HL-60/S4 (cell line): ENCODE data around the gene ABLIM2.

Experiments used
- in situ Hi-C: fragments of 300-500 bp; cut with MboI; formaldehyde crosslinking; loops from 2 replicates; pipeline ENCODE4 v1.14.3; 2022; ENCODE audit warnings: low sequenced_read_pairs

The ABLIM2 gene

DNA sequence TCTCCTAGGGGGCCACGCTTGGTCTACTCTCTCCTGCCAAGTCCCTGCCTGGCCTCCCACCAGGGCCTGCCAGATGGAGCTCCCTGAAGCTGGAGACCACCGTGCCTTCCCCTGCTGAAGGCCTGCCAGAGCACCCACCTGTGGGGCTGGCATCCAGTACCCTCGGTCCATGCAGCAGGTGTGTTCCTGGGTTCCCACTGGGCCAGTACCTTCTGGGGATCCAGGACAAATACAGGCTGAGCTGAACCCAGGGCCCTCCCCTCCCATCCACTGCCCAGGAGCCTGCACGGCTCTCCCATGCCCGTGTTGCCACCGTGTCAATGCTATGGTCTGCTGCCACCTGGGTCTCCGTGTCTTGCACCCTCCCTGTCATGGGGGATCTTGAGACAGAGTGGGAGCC, 68.8 kb downstream of the ABLIM2 start:
- in situ Hi-C loops = no loop called here

DNA sequence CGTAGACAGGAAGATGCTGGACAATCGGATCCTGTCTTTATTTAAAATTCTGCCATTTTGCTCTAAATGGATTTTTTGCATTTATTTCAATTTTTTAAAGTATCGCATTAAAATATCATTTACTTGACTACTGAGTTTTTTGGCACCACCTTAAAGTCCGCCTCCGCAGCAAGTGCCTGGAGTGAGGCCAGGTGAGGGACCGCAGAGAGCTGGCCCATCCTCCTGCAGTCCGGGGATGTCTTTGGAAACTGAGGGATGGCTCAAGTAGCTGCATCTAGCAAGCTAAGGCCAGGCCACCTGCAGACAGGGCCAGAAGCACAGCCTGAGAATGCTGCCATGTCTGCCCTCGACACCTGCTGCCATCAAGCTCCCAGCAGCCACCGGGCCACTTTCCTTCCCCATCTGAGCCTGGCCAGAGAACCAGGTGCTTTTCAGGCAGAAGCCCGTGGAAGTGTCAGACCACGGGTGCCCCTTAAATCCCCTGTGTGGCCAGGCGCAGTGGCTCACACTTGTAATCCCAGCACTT, 69.6 kb downstream of the ABLIM2 start:
- in situ Hi-C loops = no loop called here

DNA sequence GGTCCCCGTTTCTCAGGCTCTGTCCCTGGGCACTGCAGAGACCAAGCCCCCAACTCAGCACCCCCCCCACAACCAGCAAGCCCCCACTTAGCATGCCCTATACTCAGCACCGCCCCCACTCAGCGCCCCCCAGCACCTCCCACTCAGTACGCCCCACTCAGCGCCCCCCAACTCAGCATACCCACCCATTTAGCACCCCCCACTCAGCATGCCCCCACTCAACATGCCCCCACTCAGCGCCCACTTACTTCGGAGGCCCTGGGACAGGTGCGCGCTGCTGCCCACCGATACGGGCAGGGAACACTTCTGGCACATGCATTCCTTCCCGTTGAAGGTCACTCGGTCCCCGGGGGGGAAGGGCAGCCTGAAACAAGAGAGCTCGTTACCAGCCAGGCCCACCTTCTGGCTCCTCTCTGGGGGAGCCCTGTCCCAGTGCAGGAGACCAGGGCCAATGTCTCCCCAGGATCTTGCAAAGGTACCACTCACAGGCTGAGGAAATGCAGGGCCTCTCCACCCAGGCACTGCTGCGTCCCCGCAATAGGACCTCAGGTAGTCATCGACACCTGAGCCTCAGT, 70.6 kb downstream of the ABLIM2 start:
- in situ Hi-C loops = no loop called here

DNA sequence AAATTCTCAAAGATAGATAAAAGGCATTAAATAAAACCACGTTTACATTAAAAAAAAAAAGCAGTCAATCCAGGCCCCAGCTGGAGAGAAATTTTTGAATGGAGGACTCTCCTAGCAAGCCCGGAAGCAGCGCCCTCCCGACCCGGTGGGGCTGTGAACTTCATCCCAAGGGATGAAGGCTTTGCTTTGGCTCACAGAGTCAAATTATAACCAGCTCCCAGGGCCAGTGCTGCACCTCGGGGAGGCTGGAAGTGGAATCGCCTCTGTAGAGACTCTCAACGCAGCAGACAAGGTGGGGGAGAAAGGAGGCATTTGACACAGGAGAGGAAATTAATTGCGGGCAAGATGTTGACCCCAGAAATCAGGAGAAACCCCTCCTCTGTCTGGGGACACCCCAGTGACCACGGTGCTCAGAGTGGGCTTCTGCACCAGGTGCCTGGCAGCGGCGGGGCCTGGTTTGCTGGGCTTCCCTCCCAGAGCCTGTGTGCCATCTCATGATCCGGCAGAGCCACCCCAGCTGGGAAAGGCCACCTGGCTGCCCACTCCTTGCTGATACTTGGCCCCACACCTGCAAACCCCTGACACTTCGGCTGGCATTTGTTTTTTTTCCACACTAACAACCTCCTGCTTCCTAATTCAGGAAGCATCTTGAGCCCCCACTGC, 71.7 kb downstream of the ABLIM2 start:
- in situ Hi-C loops = no loop called here

DNA sequence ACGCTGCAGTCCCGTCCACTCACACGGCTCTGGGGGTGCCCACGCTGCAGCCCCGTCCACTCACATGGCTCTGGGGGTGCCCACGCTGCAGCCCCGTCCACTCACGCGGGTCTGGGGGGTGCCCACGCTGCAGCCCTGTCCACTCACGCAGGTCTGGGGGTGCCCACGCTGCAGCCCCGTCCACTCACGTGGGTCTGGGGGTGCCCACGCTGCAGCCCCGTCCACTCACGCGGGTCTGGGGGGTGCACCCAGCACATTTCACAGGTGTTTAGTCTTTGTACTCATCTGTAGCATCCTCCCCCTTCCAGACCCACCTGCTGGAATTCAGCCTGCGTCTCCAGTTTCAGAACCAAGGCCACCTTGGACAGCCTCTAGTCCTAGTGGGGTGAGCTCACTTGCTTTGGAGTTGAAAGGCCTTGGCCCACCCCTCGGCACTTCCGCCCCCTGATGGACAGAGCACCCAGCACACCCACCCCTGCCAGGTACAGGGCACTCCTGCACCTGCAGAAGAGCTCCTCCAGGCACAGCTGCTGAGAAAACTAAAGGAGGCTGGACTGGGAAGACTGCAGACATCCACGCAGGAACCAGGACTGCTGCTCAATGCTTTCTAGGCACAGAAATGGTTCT, 73.0 kb downstream of the ABLIM2 start:
- in situ Hi-C loops = no loop called here

DNA sequence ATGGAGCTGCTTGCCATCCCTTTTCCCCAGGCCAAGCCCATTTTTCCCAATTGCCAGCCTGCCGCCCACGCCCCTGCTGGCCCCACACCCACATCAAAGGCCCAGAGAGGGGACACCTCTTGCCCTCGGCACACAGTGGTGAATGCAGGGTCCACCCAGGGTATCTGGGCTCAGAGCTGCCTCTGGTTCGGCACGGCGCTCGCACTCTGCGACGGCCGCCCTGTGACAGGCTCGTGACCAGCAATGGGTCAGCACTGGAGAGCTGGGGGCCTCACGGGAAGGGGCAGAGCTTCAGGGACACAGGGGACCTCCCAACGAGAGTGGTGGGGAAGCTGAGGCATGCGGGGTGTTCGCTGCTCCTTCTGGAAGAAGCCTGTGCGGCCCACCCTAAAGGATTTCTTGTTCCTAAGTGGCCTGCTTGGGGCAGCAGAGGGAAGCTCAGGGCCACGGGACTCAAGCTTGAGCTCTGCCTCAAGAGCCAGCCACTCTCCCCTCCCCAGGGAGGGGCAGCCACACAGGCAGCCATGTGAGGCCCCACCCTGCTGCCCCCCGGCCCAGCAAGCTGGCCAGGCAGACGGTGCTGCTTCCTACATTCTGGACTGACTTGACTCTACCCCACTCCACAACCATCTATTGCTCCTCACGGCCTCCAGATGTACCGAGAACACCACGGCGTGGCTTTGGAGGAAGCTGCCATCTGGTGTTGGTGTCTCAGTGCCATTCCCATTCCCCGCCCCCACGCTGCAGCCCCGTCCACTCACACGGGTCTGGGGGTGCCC, 73.7 kb downstream of the ABLIM2 start:
- in situ Hi-C loops = no loop called here

DNA sequence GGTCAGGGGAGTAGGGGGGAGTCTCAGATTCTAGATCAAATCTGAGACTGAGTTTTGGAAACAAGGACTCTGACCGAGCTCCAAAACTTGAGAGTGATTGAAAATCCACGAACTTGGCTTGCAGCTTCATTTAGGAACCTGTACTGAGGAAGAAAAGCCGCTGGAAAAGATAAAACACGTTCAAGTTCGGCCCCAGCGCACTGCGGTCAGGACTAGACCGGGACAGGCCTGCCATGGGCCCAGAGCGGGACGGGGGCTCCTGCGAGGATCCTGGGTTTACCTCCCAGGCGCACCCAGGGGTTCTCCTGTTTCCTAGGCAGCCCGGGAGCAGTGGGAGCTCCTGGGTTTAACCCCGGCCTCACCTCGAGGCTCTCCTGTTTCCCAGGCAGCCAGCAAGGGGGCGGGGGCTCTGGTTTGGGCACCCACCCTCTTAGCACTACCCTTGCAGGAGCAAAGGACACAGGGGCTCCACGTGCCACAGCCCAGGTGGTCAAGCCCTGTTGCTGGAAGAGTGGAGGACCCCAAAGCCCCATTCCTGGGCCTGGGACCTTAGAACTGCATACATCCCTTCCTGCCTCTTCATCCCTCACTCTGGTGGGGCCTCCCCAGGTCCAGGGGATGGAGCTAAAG, 74.5 kb downstream of the ABLIM2 start:
- in situ Hi-C loops = no loop called here

DNA sequence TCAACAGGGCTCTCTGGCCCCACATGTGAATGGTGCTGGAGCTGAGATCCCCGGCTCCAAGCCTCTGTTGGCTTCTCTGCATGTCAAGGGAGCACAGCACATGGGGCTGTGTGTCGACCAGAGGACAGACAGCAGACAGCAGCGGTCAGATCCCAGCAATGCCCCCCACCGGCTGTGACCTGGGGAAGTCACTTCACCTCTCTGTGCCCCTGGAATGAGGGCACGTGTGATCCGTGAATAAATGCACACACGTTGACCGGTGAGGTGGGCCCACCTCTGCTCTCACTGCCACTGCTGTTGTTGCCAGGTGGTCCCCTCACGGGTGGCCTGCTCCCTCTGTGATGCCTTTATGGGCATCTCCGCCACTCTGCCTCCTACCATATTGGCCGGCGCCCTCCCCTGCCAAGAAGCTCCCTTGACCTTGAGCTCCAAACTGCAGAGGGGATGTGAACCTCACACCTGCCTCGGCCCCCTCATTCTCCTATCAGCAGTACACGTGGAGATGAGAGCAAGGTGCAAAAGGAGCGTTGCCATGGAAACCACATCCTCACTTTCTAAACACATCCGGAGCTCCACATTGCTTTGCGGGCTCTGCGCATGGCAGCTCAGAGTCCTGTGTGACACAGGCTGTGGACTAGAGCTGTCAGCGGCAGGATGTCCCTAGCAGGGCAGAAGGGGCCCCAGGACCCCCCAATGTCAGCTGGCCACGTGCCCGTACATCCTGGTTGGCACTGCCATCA, 75.4 kb downstream of the ABLIM2 start:
- in situ Hi-C loops = no loop called here

DNA sequence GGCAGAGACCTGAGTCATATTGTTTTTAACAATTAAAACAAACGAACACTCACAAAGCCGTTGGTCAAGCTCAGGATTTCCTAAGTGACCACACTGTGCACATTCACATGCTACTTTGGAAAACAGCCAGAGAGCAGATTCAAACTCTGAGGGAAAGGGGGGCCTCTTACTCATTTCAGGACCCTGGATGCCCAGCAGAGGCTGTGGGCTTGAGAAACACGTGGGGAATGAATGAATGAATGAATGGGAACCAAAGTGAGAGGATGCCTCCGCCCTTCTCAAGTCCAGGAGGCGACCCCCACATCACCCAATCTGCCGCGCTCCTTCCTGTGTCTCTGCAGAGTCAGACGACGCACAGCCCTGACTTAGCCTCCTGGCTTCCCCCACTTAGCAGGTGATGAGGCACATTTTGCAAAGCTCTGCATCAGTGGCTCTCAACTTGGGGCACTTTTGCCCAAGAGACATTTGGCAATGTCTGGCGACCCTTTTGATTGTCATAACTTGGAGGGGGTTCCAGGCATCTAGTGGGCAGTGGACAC, 76.0 kb downstream of the ABLIM2 start:
- in situ Hi-C loops = no loop called here

DNA sequence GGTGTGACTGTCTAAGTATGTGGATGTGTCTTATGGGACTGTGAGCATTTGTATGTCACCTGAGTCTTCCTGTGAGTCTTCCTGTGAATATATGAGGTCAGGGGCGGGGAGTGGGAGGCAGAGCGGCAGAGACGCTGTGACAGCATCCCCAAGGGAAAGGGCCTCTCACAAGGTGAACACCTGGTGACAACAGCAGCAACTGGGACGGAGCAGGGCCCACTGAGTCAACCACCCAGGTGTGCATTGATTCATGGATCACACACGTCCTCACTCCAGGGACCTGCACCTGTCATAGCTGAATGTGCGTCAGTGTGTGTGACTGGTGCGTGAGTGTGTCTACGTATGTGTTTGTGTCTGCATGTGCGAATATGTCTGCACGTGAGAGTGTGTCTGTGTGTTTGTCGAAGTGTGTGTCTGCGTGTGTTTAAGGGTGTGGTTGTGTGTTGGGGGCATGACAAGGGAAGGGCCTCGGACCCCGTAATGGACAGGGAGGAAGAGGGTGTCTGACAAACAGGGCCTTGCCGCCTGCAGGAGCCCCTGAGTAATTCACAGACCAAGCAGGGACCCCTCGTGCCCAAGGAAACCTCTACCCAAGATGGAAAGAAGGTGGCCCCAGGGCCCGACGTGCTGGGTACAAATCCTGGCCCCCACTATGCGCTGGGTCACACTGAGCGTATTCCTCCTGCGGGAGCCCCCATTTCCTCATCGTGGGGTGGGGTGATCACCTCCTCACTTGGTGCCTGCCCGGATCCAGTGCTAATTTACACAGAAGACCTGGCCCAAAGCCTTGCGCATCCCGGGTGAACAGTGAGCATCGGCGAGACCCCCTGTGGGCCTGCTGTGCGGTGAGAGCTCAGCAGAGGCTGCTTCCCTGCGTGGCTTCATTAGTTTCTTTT, 76.7 kb downstream of the ABLIM2 start:
- in situ Hi-C loops = no loop called here

DNA sequence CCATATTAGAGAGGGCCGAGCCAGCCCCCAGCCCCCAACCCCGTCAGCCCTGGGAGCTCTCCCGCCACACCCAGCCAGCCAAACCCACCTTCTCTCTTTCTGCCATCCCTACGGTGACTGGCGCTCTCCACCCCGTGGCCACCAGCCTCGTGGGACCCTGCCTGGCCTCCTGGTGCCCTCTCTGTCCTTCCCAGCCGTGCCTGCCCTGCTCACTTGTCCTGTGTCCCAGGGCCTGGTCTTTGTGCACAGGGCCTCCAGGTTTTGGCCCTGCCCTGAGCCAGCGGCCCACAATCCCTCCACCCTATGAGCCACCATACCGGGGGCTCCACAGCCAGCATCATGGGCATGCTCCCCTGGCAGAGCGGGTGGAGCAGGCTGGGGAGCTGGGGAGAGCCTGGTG, 77.4 kb downstream of the ABLIM2 start:
- in situ Hi-C loops = no loop called here

DNA sequence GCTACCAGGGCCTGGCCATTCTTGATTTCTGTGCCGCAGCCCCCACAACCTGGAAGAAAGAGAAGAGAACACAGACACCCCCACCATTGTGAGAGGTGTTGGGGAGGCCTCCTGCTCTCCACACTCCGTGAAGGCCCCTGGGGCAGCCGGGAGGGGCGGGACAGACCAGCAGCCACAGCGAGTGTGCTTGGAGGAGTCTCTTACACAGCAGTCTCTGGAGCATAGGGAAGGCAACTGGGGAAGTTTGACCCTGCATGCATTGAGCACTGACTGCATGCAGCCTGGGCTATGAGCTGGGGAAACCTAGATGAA, 77.9 kb downstream of the ABLIM2 start:
- in situ Hi-C loops = no loop called here

DNA sequence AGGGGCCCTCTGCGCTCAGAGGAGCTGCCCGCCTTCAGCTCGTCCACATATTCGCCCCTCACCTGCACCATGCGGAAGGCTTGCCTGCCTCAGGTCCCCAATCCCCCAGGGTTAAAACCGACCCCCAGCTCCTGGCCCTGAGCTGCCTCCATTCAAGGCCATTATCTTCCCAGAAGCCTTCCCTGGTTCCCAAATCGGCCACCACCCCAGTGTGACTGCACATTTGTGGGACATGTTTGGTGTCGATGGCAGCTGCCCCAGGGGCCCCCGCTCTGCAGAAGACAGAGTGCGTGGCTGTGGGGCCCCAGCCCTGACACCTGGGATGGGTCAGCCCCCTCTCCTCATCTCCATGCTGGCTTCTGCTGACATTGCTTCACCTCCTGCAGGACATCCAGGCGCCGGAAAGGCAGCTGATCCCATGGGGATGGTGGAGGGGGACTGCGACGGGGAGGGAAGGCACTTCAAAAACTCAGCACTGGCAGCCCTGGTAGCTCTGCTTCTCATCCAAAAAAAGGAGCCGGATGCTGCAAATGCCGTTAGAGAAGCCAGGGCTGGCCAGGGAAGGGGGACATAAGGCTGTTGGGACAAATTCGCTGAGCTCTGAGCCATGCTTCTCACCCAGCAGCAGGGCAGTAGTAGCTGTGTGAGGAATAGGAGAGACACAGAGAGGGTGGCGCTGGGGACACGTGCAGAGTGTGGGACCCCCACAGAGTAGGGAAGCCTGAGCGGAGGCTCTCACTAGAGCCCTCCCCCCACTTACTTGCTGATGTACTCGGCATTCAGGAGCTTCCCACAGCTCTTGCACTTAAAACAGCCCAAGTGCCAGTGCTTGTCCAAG, 78.5 kb downstream of the ABLIM2 start:
- in situ Hi-C loops = no loop called here

DNA sequence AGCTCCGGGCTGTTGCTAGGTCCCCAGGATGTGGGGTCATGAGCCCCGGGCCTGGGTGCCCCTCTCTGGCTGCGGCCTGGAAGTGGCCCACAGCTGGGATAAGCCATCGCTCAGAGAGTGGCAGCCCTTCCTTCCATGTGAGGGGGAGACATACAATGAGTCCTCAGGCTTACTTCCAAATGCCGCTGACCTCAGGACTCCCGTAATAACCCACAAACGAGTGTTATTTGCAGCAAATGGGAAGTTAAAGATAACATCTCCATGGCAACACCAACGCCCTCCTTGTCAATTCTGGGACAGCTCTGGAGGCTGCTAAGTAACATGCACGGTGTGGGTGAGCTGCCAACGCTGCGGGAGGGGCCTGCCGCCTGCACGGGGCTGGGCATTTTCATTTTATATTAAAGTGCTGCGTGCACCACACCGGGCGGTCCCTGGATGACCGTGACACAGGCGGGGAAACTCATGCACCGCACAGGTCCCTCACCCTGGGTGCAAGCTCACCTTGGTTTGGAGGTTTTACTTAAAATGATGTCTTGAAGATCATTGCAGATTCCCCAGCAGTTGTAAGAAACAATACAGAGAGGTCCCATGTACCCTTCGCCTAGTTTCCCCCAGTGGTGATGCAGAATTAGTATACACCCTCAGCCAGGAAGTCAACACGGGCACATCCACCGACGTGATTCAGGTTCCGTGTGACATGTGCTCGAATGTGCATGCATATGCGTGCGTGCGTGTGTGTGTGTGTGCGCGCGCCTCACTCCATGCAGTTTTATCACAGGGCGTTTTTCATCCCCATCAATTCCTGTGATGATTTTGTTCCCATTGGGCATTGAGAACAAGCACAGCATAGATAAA, 79.4 kb downstream of the ABLIM2 start:
- in situ Hi-C loops = no loop called here

DNA sequence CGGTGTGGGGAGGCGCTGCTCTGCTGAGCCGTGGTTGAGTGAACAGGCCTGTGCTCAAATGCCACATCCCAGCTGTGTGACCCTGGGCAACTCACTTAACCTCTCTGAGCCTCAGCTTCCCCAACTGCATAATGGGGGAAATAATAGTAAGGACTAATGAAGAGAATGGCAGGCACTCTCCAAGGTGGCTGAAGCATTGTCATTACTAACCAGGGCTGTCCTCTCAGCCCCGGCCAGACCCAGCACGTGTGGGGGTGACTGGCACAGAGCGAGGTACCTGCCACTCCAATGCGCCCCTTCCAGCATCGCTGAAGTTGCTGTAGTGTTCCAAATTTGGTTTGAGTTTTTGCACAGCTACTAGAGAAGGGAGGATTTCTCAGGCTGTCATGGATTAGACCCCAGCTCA, 80.0 kb downstream of the ABLIM2 start:
- in situ Hi-C loops = no loop called here

DNA sequence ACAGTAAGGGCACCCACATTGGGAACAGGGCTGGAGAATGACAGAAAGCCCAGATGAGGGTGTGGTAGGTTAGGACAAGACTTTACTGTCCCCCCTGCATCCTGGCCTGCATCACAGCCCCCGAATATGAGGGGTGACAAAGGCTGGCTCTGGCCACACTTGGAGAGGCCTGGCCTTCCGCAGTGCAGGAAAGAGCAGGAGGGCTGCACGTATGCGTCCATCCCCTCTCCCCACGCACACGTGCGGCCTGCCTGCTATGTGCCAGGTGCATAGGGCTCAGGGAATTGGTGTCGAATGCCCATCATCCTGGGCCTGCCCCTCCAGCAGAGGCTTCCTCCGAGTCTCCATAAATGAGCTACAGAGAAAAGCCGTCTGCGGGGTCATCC, 80.5 kb downstream of the ABLIM2 start:
- in situ Hi-C loops = no loop called here
